Cerebellar cortex (tissue), 1 donor: ENCODE results near the gene PIAS1.
"Not testable (repeated sequence)": the region's sequence is repeated elsewhere in the genome, so short reads cannot be mapped to it uniquely, and the experiment has no call there.

Experiments
- DNase-seq: peaks from one replicate; pipeline ENCODE4 v3.0.0-alpha.2; 2015; ENCODE audit warnings: low spot score

PIAS1 gene

GRCh38 chr15:68034719-68035293 is 19.3 kb upstream of the PIAS1 start:
- DNase-seq = no peak

GRCh38 chr15:68038246-68038645 is 15.9 kb upstream of the PIAS1 start:
- DNase-seq = no peak

DNA sequence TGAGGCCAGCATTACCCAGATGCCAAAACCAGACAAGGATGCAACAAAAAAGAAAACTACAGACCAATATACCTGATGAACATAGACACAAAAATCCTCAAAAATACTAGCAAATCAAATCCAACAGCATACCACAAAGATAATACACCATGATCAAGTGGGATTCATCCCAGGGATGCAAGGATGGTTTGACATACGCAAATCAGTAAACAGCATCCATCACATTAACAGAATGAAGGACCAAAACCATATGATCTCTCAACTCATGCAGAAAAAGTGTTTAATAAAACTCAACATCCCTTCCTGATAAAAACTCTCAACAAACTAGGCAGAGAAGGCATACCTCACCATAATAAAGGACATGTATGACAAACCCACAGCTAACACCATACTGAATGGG is 14.0 kb upstream of the PIAS1 start:
- no peak for DNase-seq

DNA sequence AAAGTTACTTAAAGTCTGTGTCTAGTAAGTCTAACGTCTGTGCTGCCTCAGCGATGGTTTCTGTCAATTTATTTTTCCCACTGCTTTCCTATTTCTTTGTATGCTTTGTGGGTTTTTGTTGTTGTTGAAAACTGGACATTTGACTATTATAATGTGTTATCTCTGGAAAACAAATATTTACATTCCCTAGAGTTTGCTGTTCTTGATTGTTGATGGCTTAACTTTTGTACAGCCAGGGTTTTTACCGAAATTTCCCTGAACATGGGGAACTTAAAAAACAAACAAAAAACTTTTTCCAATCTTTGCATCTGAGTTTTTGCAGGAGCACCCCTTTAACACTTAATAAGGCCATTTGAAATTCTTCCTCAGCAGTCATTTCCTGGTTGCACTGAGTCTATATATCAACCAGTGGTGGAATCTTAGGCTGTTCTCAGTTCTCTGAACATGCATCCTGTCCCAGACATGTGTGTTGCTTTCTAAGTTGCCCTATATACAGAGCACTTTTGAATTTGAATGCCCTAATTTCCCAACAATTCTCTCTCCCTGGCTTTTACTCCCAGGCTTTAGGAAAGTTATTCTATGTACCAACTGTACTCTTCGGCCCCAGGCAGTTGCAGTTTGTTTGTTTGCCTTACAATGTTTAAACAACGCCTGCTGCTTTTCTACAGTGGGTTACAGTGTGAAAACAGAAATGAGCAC is 11.8 kb upstream of the PIAS1 start:
- no peak for DNase-seq

- DNase-seq = no peak
These were observed 11.3 kb upstream of the PIAS1 start for GRCh38 chr15:68042855-68043222.

- DNase-seq = peak; percentile 12
These were observed 8.5 kb upstream of the PIAS1 start for GRCh38 chr15:68045289-68046265.

DNA sequence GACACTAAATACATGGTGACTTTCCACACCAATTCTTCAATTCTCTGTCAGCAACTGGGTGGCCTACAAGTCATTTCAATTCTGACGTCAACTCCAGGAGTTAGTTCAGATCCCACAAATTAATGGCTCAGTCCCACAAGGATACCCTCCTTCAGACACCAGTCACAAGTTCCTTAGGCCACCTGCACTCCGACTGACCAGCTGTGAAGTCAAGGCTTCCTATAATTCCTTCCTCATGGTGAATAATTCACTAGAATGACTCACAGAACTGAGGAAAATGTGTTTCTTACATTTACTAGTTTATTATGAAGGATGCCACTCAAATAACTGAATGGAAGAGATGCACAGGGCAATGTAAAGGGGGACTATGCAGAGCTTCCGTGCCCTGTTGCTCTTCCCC is 6.3 kb upstream of the PIAS1 start:
- DNase-seq = no peak

DNA sequence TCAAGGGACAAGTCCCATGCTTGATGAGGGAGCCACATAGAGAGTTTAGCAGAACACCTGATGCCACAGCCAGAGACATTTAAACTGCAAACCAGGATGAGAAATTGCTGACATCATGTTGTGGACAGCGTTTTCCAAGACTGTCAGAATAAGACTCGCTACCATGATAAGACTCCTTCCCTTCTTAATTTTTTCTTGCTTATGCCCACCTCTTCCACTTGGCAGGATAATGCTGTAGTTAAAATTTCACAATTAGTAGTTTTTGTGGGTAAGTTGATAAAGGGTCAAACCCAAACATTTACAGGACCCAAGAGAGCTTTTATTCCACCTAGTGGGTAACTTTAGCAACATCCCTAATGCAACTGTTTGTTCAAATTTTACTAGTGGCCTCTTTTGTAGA is 3.0 kb upstream of the PIAS1 start:
- DNase-seq = no peak

DNA sequence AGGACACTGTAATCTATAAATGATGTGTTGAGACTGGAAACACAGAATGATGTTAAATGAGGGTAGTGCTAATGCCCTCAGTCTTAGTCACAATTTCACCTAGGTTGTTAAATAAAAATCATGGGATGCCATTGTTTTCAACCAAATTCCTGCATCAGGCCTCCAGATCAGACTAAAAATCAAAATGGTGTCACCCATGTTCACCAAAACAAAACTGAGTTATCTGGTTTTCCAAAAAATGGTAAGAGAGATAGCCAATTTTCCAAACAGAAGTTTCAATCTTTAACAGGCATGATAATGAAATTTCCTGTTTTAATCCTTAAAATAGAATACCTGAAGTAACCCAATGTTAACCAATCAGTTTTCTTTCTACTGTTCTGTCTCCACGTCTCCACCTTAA is 2.2 kb upstream of the PIAS1 start:
- no peak for DNase-seq

GRCh38 chr15:68052431-68052830 is 1.7 kb upstream of the PIAS1 start:
- DNase-seq = no peak

DNA sequence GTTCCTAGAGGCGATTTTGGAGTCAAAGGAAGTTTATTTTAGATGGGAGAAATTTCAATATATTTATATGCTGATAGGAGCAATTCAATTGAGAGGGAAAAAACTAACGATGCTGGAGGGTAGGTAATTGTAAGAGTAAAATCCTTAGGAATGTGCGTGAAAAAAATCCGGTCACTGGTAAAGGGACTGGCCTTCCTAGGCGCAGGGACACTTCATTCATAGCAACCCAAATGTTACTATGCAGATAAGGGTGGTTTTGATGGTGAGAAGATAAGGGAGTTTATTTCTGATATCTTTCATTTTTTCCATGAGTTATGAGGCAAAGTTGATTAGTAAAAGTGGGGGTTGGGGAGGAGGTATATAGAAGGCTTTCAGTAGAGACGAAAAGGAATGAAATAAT is 1.1 kb upstream of the PIAS1 start:
- no peak for DNase-seq

DNA sequence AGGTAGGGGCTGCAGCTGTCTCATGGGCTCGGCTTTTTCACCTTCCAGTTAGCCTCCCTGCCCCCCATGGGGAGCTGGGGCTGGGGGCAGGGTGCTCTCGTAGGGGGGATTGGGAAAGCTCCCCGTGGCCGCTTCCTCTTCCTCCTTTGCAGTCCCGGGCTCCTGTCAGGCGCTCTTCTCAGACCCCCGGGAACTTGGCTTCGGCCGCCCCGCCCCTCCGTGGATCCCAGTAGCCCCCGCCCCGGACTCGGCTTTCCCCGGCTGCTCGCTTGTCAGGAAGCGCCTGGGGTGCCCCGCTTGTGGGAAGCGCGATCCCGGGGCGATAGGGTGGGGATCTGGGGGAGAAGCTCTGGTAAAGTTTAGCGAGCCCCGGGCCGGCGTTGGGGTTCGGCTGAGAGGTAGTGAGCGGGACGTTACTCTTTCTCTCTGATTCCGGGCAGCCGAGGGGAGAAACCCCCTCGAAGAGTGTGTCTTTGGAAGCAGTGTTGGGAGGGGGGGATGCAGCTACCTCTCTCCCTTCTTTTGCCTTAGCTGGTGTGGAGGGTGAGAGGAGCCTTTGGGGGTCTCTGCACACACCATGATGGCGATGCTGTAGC is 611 bp downstream of the PIAS1 start:
- peak; percentile 45 for DNase-seq

DNA sequence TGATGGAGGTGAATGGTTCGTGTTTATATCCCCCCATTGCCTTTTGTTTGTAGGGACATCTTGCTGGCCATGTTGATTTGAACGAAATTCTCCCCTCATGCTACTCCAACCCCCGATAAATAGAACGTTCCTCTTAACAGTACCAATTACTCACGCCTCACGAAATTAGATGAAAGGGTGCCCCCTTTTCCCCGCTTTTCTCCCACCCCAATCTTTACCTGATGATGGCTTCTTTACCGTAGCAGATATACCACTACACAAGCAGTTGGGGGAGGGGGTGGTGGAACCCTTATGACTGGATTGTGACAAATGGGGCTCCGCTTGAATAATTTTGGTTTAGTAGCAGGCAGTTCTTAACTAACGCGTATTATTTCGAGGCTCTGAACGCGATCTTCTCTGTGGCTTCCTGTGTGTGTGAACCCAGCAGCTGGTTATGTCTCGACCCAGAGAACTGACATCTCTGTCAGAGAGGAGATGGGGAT is 1.1 kb downstream of the PIAS1 start:
- DNase-seq = peak; percentile 38

- no peak for DNase-seq
These were observed 2.2 kb downstream of the PIAS1 start for GRCh38 chr15:68056097-68056865.

GRCh38 chr15:68057034-68057433 is 2.9 kb downstream of the PIAS1 start:
- DNase-seq = no peak

DNA sequence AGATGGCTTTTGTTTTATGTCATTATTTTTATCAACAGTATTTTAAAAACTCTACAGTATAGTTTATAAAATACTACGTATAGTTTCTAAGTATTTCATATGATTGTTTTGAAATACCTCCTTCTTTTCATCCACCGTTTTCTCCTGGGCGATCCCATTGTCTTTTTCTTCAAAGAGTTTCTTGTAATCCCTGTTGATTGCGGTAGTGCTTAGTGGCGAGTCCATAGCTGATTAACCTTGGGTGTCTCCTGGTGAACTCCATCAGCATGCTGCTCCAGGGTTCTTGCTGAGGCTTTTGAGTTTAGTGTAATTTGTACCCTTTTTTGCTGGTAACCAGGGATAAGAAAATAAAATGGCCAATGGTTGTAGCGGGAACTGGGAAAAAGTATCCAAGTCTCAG is 3.6 kb downstream of the PIAS1 start:
- no peak for DNase-seq

DNA sequence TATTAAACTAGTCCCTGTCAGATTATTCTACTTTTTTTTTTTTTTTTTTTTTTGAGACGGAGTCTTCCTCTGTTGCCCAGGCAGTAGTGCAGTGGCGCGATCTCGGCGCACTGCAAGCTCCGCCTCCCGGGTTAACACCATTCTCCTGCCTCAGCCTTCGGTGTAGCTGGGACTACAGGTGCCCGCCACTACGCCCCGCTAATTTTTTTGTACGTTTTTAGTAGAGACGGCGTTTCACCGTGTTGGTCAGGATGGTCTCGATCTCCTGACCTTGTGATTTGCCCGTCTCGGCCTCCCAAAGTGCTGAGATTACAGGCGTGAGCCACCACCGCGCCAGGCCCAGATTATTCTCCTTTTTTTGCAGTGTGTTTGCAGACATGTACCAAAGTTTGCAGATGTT is 4.9 kb downstream of the PIAS1 start:
- not testable (repeated sequence) for DNase-seq

DNA sequence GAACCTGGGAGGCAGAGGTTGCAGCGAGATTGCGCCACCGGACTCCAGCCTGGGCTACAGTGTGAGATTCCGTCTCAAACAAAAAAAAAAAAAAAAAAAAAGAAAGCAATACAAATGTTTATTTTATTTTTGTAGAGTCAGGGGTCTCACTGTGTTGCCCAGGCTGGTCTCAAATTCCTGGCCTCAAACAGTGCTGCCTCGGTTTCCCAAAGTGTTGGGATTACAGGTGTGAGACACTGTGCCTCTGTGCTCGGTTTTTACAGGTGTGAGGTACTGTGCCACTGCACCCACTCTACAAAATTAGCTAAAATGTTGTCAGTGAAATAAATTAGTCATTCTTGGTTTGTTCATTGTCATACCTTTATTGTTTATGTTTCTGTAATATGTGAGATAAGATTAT is 5.5 kb downstream of the PIAS1 start:
- no peak for DNase-seq

- DNase-seq = no peak
These were observed 7.1 kb downstream of the PIAS1 start for GRCh38 chr15:68061171-68061570.

- DNase-seq = no peak
These were observed 7.5 kb downstream of the PIAS1 start for GRCh38 chr15:68061602-68062001.

DNA sequence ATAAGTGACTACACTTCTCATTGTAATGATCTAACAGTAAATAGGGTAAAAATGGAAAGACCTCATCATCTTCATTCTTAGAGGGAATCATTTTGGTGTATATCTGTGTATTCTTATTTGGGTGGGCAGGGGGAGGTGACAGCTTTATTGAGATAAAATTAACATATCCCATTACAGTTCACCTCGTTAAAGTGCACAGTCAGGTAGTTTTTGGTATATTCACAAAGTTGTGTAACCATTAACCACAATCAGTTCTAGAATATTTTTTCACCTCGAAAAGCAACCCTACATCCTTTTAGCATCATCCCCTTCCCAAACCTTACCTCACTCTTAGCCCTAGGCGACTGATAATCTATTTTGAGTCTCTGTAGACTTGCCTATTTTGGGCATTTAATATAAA is 8.1 kb downstream of the PIAS1 start:
- no peak for DNase-seq
